ENCODE results near the gene MYT1.
A peak's percentile ranks its signal among the peaks of the same experiment; 100 is the strongest.

MYT1 gene

GRCh38 chr20:64153861-64154589, 10.2 kb upstream of the MYT1 start:
- DNase-seq (ENCODE audit: low read depth, low spot score) = no peak

- DNase-seq (ENCODE audit: low read depth, low spot score) = no peak
Observed at GRCh38 chr20:64154590-64155257, 9.5 kb upstream of the MYT1 start.

DNA sequence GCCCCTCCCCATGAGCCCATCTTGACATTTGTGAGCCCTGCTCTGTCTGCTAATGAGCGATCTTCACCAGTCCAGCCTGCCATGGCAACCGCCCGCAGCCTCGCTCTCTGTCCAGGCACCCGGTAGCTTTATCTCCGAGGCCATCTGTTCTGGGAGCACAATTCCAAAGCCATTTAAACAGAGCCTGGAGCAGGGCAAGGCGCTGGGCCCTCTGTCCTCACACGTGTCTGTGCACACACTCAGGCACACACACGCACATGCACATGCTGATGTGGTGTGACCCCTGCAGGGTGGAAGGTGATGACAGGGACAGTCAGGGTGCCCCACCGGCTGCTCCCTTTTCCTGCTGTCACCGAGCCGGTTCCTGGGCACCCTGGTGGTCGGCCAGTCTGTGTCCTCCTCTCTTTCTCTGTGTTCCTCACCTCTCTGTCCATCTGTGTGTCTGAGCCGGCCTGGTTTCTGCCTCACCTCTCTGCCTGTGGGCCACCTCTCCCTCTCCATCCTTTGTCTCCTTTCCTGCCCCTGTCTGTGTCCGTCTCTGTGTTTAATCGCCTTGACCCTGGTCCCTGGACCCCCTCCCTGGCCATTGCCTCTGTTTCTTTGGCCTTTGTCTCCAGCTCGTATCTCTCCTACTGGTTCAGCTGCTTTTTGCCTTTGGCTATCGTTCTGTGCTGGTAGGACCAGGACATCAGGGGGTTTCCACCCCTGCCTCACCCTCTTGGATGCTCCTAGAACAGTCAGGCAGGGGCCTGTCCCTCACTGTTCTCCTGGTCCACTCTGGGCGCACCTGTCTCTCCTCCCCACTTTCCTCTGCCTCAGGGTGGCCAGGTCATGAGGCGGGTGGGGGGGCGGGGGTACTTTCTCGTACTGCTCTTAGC, 8.8 kb upstream of the MYT1 start:
- DNase-seq (ENCODE audit: low read depth, low spot score) = no peak

DNA sequence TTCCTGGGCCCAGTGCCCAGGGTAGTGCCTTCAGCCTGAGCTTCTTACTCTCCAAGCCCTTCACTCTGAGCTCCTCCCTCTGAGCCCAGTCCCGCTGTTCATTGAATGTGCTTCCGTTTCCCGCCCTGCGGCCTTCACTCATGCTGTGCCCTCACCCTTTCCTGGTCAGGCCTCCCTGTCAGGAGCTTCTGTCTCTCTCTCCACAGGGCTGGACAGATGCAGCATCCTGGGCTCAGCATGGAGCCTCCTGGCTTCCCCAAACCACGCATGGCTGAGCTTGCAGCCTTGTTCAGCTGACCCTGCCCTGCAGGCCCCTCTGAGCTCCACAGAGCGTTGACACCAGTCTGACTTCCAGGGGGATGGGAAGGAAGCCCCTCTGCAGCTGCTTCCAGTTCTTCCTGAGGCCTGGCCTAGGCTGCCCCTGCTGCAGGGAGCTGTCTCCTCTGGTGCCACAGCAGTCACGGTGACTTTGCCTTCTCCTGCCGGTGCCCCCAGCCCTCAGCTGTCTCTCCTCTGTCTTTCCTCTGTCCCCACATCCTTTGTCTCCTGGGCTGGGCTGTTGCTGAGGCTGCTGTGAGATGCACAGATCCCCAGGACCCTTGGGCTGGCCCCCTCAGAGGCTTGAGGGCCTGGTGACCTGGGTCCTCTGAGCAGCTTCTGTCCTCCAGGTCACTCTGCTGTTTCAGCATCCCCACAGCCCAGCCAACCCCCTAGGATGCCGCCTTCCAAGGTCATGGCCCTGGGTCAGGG, 7.9 kb upstream of the MYT1 start:
- DNase-seq (ENCODE audit: low read depth, low spot score) = no peak

GRCh38 chr20:64156886-64157875, 7.1 kb upstream of the MYT1 start:
- DNase-seq (ENCODE audit: low read depth, low spot score) = no peak

DNA sequence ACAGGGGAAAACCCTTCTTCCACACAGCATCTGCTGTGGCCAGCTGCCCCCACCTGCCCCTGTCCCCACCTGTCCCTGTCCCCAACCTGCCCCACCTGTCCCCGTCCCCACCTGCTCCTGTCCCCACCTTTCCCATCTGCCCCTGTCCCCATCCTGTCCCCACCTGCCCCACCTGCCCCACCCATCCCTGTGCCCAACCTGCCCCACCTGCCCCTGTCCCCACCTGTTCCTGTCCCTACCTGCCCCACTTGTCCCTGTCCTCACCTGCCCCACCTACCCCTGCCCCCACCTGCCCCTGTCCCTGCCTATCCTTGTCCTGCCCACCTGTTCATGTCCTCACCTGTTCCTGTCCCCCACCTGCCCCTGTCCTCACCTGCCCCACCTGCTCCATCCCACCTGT, 6.4 kb upstream of the MYT1 start:
- DNase-seq (ENCODE audit: low read depth, low spot score) = no peak

- DNase-seq (ENCODE audit: low read depth, low spot score) = no peak
Observed at GRCh38 chr20:64158346-64159285, 5.6 kb upstream of the MYT1 start.

GRCh38 chr20:64159286-64159680, 5.0 kb upstream of the MYT1 start:
- no peak for DNase-seq (ENCODE audit: low read depth, low spot score)

- DNase-seq (ENCODE audit: low read depth, low spot score) = no peak
Observed at GRCh38 chr20:64159711-64160110, 4.5 kb upstream of the MYT1 start.

DNA sequence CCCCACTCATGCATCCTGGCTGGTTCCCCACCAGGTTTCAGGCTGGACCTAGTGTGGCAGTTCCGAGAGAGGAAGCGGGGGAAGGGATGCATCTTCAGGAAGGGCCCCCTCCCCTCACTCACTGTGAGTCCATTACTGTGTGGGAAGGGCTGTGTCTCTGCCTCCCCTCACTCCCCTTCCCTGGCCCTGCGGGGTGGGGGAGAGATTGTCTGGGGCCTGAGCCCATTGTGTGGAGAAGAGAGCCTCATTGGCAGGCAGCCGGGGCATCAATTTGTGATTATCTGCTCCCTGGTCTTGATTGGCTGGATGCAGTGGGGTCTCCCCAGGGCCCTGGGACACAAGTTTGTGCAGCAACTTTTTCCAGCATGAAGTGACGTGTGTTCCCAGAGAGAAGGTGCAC, 4.1 kb upstream of the MYT1 start:
- DNase-seq (ENCODE audit: low read depth, low spot score) = no peak

DNA sequence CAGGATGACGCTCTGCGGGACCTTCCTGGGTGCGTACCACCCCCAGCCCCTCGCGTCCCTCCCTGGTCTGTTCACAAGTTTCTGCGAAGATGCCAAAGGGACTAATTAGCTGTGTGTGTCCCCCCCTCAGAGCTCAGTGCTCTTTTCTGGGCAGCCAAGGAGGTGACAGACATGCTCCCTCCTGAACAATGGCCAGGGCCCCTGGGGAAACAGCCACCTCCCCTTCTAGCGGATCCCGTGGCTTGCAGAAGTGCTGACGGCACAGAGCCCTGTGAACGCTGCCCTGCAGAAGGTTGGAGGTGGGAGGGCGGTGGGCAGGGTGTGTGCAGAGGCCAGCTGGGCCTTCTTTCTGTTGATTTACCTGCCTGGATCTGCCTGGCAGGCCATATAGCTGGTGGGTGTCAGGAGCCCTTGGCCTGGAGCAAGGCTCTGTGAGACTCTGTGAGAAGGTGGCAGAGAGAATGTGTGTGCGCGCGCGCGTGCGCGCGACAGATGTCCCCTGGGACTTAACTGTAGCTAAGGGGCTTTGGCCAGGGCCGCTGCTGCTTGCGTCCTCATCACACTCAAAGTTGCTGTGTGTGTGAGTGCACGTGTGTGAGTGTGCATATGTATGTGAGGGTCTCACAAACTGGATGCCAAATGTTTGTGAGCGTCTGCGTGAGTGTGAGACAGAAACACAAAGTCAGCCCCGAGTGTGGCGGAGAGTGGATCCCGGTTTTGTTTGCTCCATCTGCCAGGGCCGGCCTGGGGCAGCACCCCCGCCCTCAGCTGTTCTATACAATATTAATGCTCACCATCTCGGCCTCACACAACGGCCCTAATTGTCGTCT, 3.5 kb upstream of the MYT1 start:
- no peak for DNase-seq (ENCODE audit: low read depth, low spot score)

DNA sequence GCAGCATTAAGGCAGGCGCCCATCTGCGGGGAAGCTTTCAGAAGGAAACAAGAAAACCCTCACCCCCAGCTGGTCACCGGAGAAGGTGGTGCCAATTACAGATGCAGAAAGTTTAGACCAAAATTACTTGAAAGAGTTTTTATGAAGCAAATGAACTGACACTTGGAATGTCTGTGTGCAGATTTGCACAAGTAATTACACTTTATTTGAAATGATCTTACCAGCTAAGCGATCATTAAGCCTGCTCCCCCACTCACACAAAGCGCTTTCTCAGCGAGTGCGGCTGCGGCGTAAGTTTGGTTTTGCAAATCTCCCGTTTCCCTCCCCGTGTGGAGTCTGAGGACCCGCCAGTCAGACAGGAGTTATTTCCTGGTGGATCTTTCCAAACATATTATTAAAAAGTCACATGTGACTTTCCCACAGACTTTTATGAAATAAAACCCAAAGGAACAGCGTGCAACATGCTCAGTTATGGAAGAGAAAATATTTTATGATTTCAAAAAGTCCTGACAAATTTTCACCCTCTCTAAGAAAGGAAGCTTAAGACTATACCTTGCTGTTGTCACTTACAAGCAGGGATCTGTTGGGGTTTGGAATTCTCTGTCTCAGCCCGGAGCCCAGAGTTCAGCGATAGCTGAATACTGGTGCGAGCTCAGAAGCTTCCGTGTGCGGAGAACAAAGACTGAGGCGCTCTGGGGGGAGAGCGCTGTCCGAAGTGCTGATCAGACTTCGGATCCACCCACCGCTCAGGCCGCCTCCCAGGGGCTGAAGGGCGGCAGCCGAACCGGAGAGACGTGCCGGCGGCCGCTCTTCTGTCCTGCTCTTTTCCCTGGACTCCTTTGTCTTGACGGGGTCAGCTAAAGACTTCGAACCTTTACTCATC, 2.7 kb upstream of the MYT1 start:
- DNase-seq (ENCODE audit: low read depth, low spot score) = peak; percentile 13

GRCh38 chr20:64162239-64162910, 1.9 kb upstream of the MYT1 start:
- no peak for DNase-seq (ENCODE audit: low read depth, low spot score)

- DNase-seq (ENCODE audit: low read depth, low spot score) = no peak
Observed at GRCh38 chr20:64163776-64164122, 503 bp upstream of the MYT1 start.

DNA sequence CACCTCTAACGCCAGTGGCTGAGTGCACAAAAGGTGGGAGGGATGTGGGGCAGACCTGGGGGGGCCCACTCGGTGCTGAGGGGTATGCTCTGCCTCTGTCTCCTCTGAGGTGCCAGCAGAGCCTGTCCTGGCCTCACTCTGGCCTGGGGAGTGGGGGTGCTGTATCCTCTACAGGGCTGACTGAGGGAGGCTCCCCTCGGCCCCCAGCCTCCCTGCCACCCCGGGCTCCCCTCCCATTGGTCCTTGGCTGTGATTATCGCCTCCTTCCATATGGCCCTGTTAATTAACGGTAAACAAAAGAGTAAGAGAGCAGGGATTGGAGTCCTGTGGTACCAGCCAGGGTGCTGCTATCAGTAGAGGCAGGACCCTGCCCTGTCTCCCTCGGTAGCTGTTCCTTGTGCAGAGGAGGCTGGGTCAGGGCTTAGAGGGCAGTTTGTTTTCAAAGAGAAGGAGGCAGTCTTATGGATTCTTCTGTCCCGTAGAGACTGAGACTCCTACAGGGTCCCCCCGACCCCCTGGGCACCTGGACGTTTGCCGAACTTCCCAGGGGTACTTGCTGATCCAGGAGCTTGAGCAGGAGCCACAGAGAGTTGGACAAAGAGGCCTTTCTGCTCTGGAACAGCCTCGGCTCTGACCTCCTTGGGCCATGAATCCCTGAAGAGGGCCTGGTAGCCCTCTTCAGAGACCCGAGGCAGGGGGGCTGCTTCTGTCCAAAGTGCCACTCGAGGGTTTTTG, 1.8 kb downstream of the MYT1 start:
- no peak for DNase-seq (ENCODE audit: low read depth, low spot score)
